ENCODE data around the gene POLDIP3.

Gene POLDIP3, protein sequence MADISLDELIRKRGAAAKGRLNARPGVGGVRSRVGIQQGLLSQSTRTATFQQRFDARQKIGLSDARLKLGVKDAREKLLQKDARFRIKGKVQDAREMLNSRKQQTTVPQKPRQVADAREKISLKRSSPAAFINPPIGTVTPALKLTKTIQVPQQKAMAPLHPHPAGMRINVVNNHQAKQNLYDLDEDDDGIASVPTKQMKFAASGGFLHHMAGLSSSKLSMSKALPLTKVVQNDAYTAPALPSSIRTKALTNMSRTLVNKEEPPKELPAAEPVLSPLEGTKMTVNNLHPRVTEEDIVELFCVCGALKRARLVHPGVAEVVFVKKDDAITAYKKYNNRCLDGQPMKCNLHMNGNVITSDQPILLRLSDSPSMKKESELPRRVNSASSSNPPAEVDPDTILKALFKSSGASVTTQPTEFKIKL

DNA sequence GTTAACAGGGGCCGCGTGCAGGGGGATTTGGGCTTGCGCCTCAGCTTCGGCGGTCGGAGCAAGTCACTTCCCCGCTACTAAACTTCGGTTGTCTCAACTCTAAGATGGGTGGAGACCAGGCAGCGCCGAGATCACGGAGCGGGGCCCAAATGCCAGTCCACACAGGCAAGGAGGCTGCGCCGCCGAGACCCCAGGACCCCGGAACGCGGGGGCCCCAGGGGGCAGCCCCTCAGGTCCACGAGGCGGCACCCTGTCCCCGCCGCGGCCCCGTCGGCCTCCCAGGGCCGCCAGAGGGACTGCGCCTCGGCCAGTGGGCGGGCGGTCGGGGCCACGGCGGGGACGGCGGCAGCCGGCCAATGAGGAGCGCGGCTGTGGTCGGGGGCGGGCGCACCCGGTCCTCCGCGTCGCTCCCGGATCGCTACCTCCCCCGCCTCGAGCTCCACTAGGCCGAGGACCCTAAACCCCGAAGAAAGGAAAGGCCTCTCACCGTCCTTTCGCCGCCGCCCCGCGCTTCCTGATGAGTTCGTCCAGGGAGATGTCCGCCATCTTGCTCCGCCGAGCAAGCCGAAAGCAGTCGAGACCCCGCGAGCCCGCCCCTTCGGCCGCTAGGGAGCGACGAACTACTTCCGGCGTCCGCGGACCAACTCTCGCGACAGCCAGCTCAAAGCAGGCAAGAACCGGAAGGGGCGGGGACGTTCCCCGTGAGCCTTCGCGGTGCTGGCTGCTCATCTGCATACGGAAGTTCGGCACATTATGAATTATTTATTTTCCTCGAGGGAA is at the start of gene POLDIP3:
Gene POLDIP3 (minus strand): TSS at position 572 of the 780 bp plus-strand sequence. CDS start 26 bp downstream, at position 546.
- DNase-seq (ENCODE audit: low read depth): peak; percentile 98

- peak; percentile 71 for DNase-seq (ENCODE audit: low read depth)
Observed at GRCh38 chr22:42661985-42662831, 47.5 kb upstream of the POLDIP3 start.

GRCh38 chr22:42656578-42656977 is 41.9 kb upstream of the POLDIP3 start:
- no peak for DNase-seq (ENCODE audit: low read depth)

GRCh38 chr22:42655693-42656092 is 41.0 kb upstream of the POLDIP3 start:
- no peak for DNase-seq (ENCODE audit: low read depth)

DNA sequence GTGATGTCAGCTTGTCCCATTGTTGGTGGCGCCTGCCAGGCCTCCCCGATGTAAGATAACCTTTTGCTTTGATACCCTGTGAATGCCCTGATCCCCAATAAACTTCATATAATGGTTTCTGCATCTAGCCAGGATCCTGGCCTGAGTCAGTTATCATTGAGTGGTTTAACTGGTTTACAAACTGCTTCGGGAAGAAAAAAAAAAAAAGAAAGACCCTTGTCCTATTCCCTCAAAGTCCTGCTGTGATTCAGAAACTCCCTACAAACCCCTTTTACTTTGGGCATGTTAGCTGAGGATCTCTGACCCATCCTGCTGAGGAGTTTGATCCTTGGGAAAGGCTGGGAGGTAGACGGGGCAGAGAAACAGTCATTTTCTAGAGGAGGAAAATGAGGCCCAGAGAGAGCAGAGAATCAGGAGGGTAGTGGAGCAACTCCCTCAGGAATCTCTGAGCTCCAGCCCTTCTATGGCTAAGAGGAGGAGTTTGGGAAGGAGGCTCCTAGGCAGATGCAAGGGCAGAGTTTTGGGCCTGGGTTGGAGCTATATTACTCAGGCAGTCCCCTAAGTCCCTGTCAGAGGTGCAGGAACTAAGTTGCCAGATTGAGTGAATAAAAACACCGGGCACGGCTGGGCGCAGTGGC is 39.9 kb upstream of the POLDIP3 start:
- no peak for DNase-seq (ENCODE audit: low read depth)

DNA sequence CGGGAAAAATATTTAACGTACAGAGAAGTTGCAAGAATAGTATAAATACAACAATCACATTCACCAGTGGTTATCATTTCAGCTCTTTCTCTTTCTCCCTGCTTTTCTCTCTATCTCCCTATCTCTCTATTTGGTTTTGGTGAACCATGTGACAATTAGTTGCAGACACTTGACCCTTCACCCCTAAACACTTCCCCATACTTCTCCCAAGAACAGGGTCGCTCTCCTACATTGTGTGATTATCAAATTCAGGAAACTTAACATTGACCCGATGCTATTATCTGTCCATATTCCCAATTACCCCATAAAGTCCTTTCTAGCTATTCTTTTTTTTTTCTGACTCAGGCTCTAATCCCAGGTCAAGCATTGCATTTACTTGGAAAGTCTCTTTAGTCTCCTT is 39.3 kb upstream of the POLDIP3 start:
- no peak for DNase-seq (ENCODE audit: low read depth)

DNA sequence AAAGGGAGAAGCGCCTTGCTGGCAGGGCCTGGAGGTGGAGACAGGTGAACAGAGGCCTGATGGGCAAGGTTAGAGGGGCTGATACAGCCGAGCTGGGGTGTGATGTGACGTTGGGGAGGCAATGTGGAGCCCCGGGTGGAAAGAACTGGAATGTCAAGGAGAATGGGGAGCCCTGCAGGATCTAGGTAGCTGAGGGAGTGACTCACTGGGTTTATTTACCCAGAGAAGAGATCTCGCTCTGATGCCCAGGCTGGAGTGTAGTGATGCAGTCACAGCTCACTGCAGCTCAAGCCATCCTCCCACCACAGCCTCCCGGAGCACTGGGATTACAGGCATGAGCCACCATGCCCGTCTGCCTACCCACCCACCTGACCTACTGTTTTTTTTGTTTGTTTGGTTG is 36.5 kb upstream of the POLDIP3 start:
- DNase-seq (ENCODE audit: low read depth): no peak

DNA sequence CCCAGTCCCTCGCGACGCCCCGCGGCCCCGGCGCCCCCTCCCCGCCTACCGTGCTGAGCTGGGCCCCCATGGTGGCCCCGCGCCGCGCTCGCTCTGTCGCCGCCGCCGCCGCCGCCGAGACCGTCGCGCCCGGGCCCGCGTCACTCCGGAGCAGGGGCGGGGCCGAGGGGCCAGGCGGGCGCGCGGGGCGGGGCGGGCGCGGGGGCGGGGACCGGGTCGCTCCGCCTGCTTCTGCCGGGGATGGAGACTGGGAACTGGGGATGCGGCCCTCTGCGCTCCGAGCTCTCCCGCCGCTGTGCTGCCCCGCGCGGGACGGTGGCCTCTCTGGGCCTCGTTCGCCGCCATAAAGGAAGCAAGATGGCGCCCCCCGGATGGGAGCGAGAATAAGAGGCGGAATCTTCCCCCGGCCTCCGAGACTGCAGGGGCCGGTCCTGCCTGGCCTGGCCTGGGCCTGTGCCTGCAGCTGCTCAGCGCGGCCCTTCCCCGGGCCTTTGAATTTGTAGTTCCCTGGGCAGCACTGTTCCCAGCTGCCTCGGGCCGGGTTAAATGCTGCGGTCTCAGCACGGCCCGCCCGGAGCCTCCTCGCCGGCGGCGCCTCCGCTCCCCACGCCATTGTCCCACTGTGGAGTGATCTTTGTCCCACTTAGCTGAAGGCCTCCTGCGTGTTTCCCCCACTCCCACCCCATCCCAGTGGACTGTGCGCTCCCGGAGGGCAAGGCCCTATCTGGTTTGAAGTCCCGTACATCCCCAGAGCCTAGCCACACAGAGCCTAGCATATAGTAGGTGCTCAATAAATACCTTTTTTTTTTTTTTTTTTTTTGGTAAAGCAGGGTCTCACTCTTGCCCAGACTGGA is 34.8 kb upstream of the POLDIP3 start, which contains the start of gene CYB5R3:
Gene CYB5R3 (minus strand): TSS at position 147 of the 854 bp plus-strand sequence. CDS start 77 bp downstream, at position 70.
- DNase-seq (ENCODE audit: low read depth): peak; percentile 63

- no peak for DNase-seq (ENCODE audit: low read depth)
Observed at GRCh38 chr22:42648368-42649245, 33.9 kb upstream of the POLDIP3 start.

DNA sequence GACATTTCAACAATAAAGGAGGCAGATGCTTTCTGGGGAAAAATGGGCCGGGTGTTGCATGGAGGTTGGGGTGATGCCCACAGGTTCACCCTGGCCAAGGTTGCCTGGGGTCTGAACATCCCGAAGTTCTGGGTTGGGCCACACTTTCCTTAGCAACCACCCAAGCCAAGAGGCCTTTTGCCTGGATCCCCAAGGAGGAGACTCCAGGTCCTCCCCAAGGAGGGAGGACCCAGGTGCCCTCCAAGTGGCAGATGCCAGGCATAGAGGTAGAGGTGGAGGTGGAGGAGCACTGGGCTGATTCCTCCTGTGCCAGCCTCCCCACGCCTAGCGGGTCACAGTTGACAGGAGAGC is 33.3 kb upstream of the POLDIP3 start:
- no peak for DNase-seq (ENCODE audit: low read depth)

- no peak for DNase-seq (ENCODE audit: low read depth)
Observed at GRCh38 chr22:42646569-42647525, 32.2 kb upstream of the POLDIP3 start.

DNA sequence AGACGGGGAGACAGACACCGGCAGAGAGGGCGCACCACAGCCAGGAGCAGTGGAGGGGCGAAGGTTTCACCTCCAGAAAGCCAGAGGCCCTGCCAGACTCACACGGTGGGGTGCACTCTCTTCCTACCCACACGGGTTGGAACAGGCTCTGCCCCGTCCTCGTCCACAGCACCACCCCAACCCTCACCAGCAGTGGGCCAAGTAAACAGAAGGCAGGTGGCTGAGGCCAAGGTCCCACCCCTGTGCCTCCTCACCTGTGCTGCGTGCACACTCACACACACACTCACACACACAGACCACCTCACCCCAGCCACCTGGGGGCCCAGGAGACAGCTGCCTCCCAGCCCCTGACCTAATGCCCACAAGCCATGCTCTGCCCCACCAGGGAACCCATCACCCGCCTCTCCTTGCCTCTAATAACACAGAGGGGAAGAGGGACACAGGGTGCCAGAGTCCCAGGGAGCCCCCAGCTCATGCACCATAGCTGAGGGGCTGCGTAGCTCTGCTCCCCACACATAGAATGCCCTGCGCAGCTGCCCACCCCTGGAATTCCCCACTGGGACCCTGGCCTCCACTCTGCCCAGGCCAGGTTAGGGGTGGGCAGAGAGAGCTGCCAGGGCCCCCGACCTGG is 31.4 kb upstream of the POLDIP3 start:
- no peak for DNase-seq (ENCODE audit: low read depth)

- DNase-seq (ENCODE audit: low read depth): no peak
Observed at GRCh38 chr22:42645341-42645937, 30.8 kb upstream of the POLDIP3 start.

DNA sequence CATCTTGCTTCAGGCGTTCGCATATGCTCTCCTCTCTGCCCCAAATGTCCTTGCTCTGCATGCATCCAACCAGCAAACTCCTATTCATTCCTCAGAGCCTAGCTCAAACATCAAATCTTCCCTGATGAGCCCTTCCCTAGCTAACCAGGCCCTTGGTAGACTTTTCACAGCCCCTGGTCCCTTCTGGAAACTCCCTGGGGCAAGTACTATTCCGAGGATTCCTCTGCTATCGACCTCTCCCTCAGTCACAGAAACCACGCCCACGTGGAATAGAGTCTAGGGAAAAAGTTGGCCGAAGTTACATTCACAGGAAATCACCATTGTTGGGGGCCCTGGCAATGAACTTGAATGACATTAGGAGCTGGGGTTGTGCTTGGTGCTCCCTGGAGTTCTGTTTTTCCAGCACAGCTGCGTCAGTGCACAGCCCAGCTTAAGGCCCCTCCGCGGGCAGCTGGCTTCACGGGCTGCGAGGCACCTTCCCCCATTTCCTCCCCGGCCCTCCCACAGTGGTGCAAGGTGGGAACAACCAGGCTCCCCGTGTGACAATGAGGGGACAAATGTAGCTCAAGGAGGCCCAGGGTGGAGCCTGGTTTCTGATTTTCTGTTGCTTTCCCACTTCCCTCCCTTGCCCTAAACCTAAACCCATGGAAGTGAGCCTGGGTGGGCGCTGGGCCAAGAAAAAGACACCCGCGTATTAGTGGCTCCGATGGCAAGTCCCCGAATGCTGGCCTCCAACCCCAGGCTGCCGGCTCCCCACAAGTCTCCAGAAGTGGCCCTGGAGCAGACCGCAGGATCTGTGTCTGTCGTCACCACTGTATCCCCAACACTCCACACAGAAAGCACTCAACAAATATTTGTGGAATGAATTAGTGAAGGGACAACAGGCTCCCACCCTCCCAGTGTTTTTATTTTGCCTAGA is 30.0 kb upstream of the POLDIP3 start:
- DNase-seq (ENCODE audit: low read depth): no peak

DNA sequence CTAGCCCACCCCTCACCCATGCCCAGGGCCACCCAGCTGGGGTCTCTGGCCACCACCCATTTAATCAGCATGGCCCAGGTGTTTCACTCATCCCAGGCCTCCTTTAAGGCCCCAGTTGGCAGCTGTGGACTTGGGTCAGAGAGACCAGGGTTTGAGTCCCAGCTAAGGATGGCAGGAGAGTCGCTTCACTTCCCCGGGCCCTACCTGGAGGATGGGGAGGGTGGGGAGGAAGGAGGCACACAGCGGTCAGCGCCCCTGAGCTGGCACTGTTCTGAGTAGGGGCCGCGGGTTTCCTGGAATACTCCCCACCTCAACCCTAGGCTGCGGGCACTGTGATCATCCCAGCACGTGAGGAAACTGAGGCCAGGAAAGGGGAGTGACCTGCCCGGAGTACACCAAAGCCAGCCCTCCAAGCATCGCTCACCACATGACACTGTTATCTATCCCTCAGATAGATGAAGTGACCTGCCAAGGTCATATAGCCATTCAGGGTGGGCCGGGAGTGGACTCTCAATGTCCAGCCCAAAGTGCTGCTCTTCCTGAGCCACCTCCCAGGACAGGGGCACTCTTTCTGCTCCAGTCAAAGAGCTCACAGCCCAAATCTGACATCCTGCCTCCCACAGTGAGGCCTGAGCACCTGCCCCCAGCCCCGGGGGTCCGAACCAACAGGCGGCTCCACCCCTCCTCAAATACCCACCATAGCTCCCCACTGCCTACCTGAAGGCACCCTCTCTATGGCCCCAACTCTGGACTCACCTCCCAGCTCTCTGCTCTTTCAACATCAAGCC is 29.1 kb upstream of the POLDIP3 start:
- no peak for DNase-seq (ENCODE audit: low read depth)

Data from activated T-helper 9 cell treated with anti-CD3 and anti-CD28 coated beads, Interleukin-2, amount 50 U/mL, for 16 hours (primary cell).